Midbrain (tissue), 1 donor: Measurements from ENCODE around the gene ZNHIT3.
"Not testable (repeated sequence)": the region's sequence is repeated elsewhere in the genome, so short reads cannot be mapped to it uniquely, and the experiment has no call there.

Experiments
- DNase-seq: peaks from one replicate; lab custom pipeline; 2025; lab: John Stamatoyannopoulos, UW

The ZNHIT3 gene

DNA sequence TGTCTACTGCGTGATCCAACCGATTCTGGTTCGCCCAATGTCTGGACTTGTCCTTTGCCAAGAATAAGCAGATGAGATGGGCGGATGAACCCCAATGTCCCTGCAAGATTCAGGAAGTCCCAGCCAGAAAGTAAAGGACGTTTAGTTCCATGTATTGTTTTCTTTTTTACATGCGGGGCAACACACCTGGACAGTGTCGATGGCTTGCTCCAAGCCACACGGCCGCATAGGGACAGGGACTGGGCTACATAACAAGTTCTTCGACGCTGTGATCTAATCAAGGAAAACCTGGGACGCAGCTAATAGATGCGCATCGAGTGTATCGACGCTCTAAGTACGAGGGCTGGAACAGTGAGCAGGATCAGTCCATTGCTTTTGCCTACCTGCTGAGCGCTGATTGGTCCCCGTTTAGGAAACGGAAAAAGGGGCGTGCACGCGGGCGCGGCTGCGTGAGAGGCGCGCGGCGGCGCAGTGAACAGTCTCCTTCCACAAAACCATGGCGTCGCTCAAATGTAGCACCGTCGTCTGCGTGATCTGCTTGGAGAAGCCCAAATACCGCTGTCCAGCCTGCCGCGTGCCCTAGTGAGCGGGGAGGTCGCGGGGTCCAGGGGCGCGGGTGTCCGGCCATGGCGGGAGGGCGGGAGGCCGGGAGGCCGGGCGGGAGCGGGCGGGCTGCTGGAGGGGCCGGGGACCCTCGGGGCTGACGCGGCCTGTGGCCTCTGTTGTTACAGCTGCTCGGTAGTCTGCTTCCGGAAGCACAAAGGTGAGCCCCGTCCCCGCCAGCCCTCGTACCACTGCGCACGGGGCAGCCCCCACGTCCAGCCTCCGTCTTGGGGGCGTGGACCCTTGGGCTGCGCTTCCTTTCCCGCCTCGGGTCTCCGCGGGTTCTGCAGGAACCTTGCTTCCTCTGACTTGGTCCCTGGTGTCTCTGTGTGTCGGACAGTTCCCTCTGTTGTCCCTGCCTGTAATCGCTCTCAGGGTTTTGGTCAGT lies at the start of gene ZNHIT3:
Gene ZNHIT3, plus strand, starts transcription at position 478 of the 991 bp plus-strand sequence. Its CDS starts 19 bp downstream, at position 497.
- peak; percentile 90 for DNase-seq

DNA sequence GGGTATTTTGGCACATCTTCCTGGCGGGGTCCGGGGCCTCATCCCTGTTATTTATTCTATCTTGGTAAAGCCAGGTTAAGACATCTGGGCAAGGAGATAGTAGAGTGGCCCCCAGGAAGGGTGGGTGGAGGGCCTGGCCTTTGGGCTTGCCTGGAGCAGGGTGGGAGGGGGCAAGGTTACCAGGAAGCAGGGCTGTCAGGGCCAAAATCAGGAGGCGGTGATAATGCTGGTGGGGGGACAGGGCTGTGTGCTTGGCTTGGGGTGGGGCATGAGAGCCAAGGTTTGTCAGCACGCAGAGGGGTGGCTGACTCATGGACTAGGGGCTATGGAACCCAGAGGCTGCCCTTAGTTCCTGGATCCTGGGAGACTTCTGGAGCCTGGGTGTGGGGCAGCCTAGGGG lies 44.7 kb upstream of the ZNHIT3 start:
- DNase-seq, result not testable (repeated sequence)

GRCh38 chr17:36443777-36444176 lies 42.7 kb upstream of the ZNHIT3 start:
- no peak for DNase-seq

DNA sequence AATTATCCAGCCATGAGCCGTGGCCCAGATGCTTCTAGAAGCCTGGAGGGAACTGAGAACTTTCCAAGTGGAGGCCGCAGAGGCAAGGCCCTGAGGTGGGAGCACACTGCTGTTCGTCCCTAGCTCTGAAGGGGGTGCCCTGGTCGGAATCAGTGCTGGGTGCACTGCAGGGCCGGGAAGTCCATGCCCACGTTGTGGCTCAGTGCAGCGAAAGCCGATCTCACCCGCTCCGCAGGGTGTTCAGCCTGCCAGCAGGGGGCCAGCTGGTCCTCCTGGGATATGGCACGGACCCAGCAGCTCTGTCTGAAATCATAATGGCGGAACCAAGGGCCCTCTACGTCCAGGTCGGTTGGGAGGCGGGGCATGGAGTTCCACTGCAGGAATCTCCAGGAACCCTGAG lies 36.5 kb upstream of the ZNHIT3 start:
- not testable (repeated sequence) for DNase-seq

DNA sequence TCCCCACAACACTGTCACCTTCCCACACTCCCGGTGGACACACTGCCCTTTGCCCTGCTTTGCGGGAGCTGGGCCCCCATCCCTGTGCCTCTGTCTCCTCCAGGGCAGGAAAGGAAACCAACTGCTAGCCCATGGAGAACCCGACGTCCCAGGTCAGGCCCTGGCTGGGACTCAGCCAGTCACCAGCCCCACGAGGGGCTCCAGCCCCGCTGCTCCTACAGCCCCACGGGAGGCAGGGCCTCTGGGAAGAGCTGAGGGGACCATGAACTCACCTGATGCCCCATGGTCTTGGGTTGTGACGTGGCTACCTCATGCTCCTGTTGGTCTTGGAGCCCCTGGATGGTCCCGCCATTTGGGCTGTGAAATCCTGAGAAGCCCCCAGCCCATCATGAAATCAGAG lies 33.6 kb upstream of the ZNHIT3 start:
- DNase-seq, result not testable (repeated sequence)

- DNase-seq, result not testable (repeated sequence)
These were observed 28.8 kb upstream of the ZNHIT3 start for GRCh38 chr17:36457701-36458100.

- no peak for DNase-seq
These were observed 27.4 kb upstream of the ZNHIT3 start for GRCh38 chr17:36459045-36459444.

GRCh38 chr17:36459601-36460000 lies 26.9 kb upstream of the ZNHIT3 start:
- no peak for DNase-seq

GRCh38 chr17:36460265-36460937 lies 26.1 kb upstream of the ZNHIT3 start:
- DNase-seq, result no peak

- no peak for DNase-seq
These were observed 25.0 kb upstream of the ZNHIT3 start for GRCh38 chr17:36461330-36462110.

DNA sequence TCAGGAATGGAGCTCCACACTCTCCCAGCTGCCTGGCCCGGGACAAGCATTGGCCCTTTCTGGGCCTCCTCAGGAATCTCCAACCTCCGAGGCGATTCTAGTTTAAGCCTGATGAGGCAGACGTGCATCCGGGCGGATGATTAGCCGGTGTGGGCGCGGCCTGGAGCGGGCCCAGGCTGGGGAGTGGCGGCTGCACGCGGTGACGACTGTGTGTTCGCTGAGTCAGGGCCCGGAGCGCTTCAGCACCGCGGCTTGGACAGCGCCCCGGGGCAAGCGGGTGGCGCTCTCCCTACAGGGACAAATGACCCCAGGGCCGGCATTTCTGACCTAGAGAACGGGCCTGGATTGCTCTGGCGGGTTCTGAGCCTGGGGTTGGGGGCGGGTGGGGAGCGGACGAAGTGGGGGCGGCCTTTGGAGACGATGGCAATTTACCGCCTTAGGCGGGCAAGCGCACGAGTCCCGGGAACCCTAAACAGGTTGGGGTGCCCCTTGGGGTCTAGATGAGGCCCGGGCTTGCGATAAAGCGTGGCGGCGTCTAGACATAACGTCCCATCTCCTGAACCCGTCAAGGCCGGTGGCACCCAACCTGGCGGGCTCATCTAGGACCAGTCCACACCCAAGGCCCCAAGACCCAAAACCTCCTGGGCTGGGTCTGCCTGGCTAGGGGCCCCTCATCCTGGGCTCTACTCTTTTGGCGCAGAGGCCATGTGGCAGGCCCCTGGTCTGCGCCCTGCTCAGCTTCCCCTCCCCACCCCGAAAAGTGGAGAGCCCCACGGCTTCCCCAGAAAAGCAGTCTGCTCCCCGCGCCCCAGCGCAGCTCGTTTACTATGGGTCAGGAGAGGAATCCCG lies 22.3 kb upstream of the ZNHIT3 start:
- no peak for DNase-seq

GRCh38 chr17:36464765-36465088 lies 21.8 kb upstream of the ZNHIT3 start:
- no peak for DNase-seq

- no peak for DNase-seq
These were observed 17.4 kb upstream of the ZNHIT3 start for GRCh38 chr17:36468903-36469635.

DNA sequence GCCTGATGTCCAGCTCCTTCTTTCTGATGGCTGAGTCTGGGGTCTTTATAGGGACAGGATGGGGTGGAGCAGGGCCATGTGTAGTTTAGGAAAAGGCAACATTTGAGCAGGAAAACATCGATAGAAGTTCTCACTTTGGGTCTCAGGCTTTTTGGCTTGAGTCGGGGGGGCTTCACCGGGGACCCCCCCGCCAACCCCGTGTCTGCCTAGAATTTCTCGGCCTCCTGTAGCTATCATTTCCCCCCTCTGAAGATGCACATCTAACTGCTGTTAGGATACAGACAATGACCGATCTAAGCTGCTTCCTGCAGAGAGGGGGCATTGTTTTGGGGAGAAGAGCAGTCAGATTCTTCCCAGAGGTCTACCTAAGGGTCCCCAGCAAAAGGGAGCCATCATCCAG lies 16.7 kb upstream of the ZNHIT3 start:
- no peak for DNase-seq

DNA sequence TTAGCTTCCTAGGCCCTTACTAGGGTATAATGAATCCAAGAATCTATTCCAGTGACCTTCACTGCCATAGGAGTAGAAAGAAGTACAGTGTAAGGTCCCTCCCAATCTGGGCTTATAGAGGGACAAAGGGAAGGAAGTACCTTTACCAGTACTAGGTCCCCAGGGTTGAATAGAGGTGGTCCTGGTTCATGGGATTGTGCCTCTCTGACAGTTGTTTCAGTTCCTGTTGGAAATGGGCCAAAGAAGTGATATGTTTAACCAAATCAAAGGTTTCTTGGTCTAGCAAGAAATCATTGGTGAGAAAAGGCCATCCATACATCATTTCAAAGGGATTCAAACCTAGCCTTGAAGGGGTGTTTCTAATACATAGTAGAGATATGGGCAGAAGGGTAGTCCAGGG lies 16.0 kb upstream of the ZNHIT3 start:
- DNase-seq, result no peak

DNA sequence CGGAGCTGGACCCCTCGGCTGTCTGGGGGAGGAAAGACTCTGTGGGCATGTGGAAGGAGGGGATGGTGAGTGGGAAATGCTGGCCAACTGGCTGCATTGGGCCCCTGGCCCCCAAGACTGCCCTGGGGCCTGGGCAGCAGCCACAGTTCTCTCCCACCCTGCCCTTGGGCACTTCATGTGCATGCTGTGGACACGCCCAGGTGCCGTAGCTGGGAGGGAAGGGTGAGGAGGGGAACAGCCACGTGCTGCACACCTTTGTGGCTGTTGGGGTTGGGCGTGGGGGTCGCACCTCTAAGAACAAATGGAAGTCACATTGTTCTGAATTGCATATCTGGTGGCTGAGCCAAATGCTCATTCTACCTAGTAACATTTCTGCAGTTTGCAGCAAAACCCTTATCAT lies 11.9 kb upstream of the ZNHIT3 start:
- no peak for DNase-seq

DNA sequence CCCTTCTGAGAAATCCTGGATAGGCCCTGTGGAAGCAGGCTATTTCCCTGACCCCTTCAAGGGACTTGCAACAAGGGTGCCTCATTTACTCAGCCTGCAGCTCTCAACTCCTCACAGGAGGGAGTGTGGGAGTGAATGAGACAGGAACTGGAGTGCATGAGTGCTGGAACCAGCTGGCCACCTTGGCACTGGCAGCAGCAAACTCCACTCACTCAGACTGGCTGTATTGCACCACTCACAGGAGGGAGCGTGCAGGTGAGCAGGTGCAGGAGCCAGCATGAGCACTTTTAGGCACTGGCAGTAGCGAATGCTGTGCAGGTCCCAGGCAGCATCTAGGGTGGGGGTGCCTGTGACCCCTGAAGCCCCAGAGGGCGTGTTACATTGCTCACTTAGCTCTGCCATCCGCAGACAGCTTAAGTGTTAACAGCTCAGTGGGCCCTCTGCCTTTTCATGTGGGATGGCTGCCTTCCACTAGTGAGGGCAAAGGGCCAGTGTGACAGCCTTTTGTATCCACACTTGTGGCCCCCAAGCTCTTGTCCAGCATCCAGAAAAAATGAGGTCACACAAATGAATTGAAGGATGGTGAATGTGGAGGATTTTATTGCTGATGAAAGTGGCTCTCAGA lies 11.0 kb upstream of the ZNHIT3 start:
- peak; percentile 39 for DNase-seq

DNA sequence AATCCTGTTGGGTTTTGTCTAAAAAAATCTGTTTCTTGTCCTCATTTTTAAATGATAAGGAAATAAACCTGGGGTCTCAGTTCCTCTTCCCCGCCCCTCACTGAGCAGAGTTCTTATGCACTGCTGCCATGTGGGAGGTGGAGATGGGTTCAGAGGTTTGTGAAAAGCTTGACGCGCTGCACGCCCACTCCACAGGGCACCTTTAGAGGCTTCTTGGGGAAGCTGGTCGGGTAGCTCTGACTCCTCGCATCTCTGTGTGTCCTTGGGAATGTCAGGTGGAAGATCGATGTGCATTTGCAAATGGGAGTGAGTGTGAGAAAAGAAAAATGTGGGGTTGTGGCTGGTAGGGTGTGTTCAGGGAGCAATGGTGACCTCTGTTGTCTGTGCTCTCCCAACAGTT lies 4.7 kb upstream of the ZNHIT3 start:
- DNase-seq, result no peak

DNA sequence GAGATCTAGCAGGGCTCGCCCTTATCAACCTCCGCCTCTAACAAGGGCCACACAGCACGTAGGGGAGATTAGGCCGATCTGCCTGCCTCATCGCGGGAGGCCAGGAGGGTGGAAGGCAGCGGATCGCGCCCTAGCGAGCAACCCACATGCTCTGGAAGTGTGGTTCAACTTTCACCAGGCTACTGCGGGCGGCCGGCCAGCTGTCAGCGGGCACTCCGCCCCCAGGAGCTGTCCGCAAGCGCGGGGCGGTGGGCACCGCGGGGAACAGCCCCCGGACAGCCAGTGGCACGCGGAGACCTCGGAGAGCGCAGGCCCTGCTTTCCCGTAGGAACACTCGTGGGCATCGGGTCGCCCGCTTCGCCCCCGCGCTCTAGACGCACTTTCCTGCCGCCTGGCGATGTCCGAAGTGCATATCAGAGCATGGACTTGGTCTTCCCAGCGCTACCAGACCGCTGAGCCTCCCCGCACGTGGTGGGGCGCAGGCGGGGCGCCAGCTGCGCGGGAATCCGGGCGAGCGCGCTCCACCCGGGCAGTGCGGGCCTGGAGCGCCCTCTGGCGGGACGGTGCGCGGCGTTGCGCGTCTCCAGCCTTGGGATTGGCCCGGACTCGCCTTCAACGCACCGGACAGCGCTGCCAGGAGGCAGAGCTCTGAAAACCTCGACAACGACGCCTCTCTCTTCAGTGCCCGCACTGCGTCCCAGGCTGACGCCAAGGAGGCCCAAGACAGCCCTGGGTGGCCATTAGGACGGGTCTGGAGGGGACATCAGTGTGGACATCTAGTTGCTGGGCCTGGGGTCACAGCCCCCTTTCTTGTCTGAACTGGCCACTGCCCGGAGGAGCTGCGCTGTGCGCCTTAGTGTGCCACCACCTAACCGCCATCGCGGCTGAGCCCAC lies 3.6 kb upstream of the ZNHIT3 start:
- peak; percentile 87 for DNase-seq
